HG03097 (cell line): ENCODE results near the gene ARMC6.

Source experiments
- ATAC-seq: cut with Tn5 transposase; IDR thresholded peaks from one replicate; pipeline ENCODE4 v1.9.1; 2021; ENCODE audit not compliant: unreplicated experiment, low FRiP score

The ARMC6 gene

DNA sequence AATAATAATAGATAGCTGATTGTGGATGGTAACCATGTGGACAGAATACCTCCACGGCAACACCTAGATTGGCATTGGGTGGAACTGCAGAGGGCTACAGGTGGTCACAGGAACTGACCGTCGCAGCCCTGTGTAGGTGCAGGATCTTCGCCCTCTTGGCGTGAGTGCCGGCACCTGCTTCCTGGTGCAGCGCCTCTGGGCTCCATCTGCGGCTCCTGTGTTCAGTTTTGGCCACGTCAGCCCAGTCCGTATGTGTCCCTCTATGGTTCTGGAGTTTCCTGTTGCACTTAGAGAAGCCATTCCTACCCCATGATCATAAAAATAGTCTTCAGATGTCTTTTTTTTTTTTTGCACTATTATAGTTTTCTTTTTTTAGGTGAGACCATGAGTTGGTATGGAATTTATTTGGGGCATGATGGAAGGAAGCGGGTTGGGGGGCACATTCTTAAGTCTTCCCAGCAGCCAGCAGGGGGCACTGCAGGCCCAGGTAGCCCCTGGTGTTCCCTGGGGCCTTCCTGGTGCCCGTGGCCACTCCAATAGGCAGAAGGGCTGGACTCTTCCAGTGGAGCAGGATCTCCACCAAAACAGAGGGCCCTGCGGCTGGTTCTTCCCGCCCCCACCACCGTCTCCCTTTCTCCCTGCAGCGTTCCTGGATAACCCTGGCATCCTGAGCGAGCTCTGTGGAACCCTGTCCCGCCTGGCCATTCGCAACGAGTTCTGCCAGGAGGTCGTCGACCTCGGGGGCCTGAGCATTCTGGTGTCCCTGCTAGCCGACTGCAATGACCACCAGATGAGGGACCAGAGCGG lies 20.3 kb downstream of the ARMC6 start:
- ATAC-seq: no peak

DNA sequence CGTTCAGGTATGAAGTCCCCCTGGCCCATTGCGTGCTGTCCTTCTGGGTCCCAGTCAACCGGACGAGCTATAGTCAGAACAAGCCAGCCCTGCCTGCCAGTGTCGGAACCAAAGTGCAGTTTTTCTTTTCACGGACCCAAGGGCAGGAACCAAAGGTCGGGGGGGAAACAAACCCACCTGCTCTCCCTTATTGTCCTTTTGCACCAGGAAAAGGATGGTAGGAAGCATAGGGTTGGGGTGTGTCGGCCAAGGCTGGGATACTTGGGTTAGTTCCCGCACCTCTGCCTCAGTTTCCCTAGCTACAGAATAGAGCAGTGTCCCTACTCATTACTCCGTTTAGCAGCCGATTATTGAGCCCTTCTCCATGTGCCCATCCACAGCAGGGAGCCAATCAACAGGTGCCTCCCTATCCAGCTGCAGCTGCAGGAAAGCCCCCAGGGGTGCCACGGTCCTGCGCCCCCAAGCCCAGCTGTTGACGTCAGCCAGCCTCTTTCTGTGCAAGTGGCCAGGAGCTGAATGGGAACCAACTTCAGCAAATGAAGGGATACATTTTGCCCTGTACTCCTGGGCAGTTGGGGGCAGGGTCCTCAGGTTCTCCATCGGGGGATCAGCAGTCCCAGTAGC lies 21.0 kb downstream of the ARMC6 start:
- ATAC-seq: no peak

DNA sequence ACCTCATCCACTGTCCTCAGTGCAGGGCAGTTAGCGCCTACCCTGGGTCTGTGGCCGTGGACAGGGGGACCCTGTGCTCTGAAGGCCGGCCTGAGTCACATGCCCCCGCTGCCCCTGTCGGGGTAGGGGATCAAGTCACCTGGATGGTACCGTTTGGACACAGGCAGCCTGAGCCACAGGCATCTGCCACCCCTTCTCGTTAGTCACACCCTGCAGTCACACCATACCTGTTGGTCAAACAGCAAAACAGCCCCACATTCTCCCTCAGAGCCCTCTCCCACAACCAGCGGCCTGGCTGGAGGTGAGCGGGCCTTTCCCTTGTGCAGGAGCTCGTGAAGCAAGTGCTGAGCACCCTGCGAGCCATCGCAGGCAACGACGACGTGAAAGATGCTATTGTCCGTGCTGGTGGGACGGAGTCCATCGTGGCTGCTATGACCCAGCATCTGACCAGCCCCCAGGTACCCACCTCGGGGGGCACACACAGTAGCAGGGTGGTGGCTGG lies 21.6 kb downstream of the ARMC6 start:
- no peak for ATAC-seq

DNA sequence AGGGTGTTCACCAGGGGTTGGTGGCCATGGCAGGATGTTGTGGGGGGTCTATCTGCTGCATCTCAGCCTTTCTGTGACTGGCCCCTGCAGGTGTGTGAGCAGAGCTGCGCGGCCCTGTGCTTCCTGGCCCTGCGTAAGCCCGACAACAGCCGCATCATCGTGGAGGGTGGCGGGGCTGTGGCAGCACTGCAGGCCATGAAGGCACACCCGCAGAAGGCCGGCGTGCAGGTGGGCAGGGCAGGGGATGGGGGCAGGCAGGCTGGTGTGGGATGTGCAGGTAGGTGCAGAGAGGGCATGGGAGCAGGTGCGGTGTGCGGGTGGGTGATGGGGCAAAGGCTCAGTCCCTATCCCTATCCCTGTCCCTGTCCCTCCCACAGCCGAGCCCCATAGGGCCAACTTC lies 22.3 kb downstream of the ARMC6 start:
- no peak for ATAC-seq

DNA sequence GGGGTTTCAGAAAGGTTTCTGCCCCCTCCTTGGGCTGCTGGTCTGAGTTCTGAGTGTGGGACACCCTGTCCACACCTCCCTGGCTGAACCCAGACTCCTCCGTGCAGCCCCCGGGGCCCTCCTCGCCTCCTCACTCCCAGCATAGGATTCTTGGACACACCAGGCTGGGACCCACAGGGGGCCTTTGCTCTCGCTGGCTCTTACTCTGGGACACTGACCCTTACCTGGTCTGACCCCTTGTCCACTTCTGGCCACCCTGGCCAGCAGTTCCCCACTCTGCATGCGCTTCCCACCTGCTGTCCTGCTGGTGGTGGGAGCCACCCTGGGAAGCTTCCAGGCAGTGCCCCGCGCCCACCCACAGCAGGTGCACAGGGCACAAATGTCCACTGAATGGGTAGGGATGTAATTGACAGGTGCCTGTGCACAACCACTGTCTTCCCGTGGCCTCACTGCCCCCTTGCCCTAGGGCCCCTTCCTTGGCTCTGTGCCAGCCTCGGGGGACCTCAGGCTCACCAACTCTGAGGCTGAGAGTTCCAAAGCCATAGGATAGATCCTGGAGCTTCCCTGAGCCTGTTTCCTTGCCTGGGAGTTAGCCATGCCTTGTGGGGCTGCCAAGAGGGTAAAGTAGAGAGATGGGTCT lies 23.4 kb downstream of the ARMC6 start:
- no peak for ATAC-seq

DNA sequence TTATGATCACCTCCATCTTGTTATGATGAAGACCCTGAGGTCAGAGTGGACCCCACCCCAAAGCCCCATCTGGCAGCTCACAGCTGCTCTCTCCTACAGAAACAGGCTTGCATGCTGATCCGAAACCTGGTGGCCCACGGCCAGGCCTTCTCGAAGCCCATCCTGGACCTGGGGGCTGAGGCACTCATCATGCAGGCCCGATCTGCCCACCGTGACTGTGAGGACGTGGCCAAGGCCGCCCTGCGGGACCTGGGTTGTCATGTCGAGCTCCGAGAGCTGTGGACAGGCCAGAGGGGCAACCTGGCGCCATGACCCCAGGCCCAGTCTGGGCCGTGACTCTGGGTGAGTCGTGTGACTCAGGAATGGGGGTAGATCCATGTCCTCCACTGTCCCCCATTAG lies 23.9 kb downstream of the ARMC6 start:
- ATAC-seq: no peak

DNA sequence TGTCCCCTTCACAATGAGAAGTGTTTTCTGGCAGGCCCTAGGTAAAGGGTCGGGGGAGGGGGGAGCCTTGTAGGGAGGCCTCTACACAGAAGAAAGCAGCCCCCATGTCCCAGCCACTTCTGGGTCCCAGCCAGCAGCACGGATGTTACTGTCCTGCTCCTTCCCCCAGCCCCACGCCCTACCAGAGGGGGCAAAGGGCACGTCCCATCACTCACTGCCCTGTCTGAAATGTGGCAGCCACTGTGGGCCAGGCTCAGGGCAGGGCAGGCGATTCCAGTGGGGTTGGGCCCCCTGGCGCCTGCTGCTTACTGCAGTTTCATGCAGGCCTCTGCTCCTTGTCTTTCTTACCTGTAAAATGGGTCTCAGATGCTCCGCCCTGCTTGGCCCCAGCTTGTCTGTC lies 24.3 kb downstream of the ARMC6 start:
- ATAC-seq: no peak

DNA sequence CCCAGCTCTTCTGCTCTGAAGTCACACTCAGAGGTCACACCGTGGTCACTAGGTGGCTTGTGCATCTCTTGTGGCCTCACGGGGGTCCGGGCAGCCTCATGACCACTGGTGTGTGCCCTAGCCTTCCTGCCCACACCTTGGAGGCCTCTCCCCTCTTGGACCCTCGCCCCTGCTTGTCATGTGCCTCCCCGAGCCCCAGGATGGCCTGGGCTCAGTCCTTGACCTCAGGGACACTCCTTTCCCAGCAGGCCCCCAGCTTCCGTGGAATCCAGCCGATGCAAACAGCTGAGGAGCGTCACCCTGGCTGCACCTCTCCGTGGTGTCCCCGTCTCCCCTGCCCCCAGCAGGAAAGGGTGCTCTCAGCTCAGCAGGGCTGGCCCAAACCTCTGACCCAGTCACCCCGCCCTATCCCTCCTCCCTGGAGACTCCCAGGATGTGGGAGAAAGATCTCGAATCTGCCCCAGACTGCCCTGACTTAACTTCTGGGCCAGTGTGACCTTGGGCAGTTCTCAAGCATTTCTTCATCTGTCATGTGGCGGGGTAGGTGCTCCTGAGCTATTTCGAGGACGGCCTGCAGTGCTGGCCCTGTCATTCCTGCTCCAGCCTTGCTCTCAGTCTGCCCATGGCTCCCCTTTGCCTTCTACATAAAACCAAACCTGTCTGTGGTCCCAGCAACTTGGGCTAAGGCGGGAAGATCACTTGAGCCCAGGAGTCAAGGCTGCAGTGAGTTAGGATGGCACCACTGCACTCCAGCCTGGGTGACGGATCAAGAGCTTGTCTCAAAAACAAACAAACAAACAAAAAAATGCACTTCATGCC lies 25.8 kb downstream of the ARMC6 start:
- ATAC-seq: no peak

DNA sequence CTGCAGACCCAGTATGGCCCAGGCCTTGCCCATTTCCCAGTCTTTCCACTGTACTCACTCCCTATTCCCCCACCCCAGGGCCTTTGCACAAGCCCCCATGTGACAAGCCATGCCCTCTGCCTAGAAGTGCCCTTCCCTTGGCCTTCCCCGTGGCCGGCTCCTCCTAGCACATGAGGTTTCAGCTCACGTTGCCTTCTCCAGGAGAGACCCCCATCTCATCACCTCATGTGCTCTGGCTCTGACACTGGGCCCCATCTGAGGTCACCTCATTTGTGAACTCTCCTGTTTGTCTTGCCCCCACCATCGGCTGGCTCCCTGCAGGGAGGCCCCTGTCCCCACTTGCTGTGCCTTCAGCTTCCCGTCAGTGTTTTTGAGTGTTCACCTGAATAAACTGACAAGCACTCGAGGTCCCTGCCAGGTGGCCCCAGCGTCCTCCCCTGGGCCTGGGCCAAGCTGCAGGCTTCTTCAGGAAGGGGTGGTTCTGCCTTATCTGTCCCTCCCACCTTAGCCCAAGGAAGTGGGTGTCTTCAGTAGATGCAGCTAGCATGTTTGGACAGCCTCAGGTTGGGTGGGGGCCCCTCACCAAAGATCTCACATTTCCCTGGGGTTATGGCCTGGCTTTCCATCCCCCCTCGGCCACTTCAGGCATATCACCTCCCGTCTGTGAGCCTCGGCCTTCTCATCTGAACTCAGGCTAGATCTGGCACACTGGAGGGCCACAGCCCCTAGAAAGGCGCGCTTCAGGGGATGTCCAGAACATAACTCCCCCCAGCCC lies 26.6 kb downstream of the ARMC6 start:
- ATAC-seq: no peak

DNA sequence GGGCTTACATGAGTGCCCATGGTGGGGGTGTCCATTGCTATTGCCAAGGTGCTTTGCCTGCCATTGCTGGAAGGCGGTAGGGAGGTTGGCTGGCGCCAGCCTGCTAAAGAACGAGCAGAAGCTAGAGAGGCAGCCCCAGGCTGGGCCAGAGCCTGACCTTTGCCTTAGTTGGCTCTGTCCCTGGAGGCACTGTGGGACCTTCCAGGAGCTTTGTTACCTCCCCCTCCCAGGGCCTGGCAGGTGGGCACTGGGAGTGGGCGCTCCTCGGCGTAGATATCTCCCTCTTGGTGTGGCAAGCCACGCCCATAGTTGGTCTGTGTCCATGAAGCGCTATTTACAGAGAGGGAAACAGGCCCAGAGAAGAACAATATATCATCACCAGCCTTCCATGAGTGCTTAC lies 28.1 kb downstream of the ARMC6 start:
- ATAC-seq: no peak

DNA sequence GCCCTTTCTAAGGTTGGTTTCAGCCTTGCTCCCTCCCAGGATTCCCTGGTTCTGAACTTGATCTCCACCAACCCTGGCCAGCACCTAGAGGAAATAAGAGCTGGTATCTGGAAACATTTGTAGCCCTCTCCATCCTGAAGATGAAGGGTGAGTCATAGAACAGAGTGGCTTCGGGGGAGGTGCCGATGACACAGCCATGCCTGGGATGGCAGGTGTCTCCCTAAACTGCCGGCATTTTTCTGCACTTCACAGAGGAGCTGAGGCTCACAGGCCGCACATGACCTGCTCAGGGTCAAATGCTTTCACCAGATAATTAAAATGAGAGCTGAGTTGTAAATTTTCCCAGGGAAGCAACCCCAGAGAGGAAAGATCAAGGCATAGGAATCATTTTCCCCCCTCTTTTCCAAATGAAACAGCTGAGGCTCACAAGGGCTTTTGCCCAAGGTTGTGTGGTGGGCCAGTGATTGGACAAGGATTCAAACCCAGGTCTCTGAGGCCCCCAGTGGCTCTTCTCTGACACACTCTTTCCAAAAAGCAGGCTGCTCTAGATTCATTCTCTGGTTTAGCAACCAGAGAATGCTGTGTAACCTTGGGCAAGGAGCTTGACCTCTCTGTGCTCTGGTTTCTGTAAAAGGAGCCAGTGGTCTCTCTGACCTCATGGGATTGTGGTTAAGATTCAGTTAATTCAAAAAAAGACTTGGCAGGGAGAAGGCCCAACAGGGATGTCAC lies 29.2 kb downstream of the ARMC6 start:
- no peak for ATAC-seq

DNA sequence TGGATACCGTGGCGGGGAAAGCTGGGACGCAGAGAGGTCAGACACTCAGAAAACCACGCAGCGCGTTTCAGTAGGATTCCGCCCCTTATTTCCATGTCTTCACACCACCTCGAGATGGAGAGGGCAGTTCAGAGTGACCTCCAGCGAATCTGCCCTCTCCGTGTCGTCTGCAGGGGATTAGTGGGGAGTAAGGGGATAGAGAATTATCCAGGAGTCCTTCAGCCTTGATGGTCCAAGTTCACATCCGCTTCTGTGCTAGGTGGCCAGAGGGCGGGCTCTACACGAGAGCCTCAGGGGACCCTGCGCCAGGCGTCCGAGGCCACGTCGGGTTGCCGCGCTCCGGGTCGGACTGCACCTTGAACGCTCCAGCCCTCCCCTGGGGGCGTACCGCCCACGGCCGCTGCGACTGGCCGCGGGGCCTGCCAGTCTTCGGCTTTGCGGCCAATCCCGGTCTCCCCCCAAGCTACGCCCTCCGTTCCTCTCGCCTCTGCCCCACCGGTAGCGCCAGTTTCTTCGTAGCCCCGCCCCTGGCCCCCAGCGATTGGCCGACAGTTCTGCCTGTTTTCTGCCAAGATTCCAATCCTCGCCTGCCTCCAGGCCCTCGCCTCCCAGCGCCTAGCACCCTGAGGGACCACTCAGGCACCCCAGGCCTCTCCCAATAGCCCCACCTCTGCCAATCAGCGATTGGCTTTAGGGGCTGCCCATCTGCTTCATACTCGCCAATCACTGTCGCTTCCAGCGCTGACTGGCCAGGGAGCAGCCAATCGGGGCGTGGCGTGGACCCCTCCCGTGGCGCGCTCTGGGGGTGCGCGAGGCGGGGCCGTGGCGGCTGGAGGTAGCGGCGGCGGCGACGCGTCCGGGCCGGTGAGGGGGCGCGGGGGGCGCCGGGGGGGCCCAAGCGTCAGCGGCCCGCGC lies 30.0 kb downstream of the ARMC6 start, which contains the start of gene SLC25A42:
Gene SLC25A42, plus strand, starts transcription at position 812 of the 915 bp plus-strand sequence. CDS start 32,131 bp downstream, outside the sequence.
- peak; percentile 90 for ATAC-seq

DNA sequence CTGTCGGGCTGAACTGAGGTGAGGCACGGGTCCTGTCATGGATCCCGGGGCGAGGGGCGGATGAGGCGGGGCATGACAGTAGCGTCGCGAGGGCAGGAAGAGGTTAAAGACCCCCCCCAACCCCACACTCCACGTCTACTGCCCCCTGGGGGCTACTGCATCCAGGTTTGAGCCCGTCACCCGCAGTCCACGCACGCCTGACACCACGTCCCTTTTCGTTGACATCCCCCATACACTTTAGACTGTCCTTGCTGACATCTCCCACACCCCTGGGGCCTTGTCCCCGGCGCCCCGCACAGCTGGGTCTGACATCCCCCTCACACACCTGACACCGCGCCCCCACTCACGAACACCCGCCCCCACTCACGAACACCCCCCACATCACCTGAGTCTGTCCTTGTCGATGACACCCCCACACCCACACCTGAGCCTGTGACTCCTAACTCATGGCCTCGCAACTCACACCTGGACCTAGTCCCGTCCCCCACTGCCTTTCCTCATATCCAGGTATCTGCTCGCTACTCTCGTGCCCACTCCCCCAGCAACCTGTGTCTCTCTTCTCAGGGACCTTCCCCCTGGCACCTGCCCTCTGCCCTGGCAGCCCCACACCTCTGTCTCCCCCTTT lies 30.8 kb downstream of the ARMC6 start:
- ATAC-seq: peak; percentile 0

DNA sequence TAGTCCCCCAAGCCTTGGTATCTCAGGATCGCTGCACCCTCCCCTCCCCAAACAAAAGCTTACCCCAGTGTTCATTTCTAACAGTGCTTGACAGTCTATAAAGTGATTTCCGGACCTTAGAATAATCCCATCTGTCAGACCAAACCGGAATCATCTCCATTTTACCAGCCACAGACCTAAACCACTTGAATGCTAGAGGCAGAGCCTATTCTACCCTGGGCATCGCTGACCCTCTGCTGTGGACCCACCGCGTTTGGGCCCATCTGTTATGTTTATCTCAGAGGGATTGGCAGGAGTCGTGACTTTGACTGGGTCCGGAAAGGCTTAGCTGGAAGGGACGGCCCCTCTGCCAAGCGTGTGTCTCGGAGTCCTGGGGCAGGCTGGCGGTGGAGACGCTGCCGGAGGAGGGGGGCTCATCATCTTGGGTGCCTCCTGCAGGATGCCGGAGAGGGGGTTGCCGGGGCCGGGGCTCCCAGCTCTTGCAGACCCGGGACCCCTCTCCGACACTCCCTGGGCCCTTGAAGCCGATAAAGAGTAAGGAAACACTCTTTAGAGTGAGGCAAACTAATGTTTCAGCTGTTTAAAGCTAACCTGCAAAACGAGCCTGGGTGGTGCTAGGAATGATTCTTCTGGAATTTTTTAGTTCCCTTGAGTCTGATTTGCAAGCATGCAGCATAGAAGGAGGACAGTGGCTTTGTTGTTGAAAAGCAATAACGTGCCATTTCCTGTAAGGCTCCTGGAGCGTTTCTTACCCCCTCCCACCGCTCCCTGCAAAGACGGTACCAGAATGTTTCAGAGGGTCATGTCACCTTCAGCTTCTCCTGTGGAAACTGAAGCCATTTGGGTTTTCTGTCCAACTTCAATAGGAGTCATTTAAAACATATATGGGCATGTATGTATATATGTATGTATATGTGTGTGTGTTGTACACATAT lies 31.7 kb downstream of the ARMC6 start:
- no peak for ATAC-seq

DNA sequence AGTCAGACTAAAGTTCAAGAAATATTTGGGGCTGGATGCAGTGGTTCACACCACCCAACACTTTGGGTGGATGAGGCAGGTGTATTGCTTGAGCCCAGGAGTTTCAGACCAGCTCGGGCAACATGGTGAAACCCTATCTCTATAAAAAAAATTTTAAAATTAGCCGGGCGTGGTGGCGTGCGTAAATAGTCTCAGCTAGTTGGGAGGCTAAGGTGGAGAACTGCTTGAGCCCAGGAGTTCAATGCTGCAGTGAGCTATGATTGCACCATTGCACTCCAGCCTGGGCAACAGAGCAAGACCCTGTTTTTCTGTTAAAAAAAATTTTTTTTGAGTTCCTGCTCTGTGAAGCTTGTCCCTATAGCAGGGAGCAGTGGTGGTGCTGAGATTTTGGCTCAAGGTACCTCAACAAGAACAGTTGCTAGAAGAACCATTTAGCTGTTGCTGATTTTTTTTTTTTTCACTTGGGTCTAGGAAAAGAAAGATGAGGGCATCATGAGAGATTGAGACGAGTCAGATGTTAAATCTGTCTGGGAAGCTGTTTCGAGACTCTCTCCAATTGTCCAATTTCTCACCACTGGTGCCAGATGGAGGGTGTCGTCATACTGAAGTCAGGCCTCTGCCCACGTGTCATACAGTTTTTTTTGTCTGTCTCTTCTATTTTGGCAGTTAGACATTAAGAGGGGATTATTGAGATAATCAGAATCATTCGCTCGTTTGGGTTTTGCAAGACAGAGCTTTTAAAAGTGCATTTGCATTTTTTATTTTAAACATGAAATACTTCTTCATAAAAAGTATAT lies 34.1 kb downstream of the ARMC6 start:
- no peak for ATAC-seq
